WTC11 (cell line): ENCODE measurements around the gene TMEM141. TPM values are rescaled to one million over a fixed set of nuclear protein-coding genes. Genes with fewer than 3 reads are reported as not detected.

Experiments used
- ATAC-seq: fragments of 200-7000 bp; cut with Tn5 transposase; 2 replicates; pipeline ENCODE4 v1.10.0; 2021; ENCODE audit warnings: mild to moderate bottlenecking, moderate library complexity
- CTCF ChIA-PET: fragments of 300-600 bp; sonication (Branson Sonifier 250); formaldehyde crosslinking; loops from one replicate; lab custom pipeline; 2021; ENCODE audit warnings: antibody characterized with exemption; lab: Charles Lee
- POLR2A ChIA-PET: fragments of 350-600 bp; sonication (Branson Sonifier 250); formaldehyde crosslinking; loops from one replicate; lab custom pipeline; 2021; ENCODE audit warnings: antibody characterized with exemption; lab: Charles Lee
- DNase-seq: peaks from one replicate; pipeline ENCODE4 v3.0.0; 2021; ENCODE audit warnings: low spot score
- H3K27ac Mint-ChIP-seq: 2 replicates; pipeline ENCODE4 v1.8.0; 2021; ENCODE audit warnings: mixed read lengths
- H3K27me3 Mint-ChIP-seq: 2 replicates; pipeline ENCODE4 v1.8.0; 2021; ENCODE audit warnings: low read depth, mild to moderate bottlenecking, moderate library complexity, mixed read lengths
- H3K36me3 Mint-ChIP-seq: 2 replicates; pipeline ENCODE4 v1.8.0; 2021; ENCODE audit warnings: mixed read lengths
- H3K4me1 Mint-ChIP-seq: 2 replicates; pipeline ENCODE4 v1.8.0; 2022; ENCODE audit warnings: mixed read lengths
- H3K4me3 Mint-ChIP-seq: 2 replicates; pipeline ENCODE4 v1.8.0; 2021; ENCODE audit warnings: mild to moderate bottlenecking, moderate library complexity, mixed read lengths
- H3K9me3 Mint-ChIP-seq: 2 replicates; pipeline ENCODE4 v1.8.0; 2021; ENCODE audit warnings: mixed read lengths
- CREM ChIP-seq: sonication (generic); formaldehyde crosslinking; IDR thresholded peaks from 2 replicates; pipeline ENCODE4 v1.8.1; 2022; ENCODE audit warnings: mild to moderate bottlenecking, missing genetic modification reagents, moderate library complexity
- ELF4 ChIP-seq: sonication (generic); formaldehyde crosslinking; IDR thresholded peaks from 2 replicates; pipeline ENCODE4 v1.8.1; 2022; ENCODE audit warnings: low read depth, mild to moderate bottlenecking, moderate library complexity, missing genetic modification reagents
- EMX1 ChIP-seq: fragments of 250-450 bp; sonication (Bioruptor Pico); IDR thresholded peaks from 2 replicates; pipeline ENCODE4 v1.8.0; 2021; ENCODE audit warnings: mild to moderate bottlenecking
- MXD4 ChIP-seq: fragments of 250-450 bp; sonication (Bioruptor Pico); IDR thresholded peaks from 2 replicates; pipeline ENCODE4 v1.8.0; 2021; ENCODE audit warnings: mild to moderate bottlenecking, moderate library complexity, borderline replicate concordance
- NFE2L1 ChIP-seq: sonication (generic); formaldehyde crosslinking; IDR thresholded peaks from 2 replicates; pipeline ENCODE4 v1.8.1; 2023; ENCODE audit warnings: missing genetic modification reagents
- NFYB ChIP-seq: sonication (generic); formaldehyde crosslinking; conservative IDR thresholded peaks from 2 replicates; pipeline ENCODE4 v1.8.0; 2022; ENCODE audit warnings: low read depth, missing genetic modification reagents
- OVOL2 ChIP-seq: fragments of 250-450 bp; sonication (Bioruptor Pico); IDR thresholded peaks from 2 replicates; pipeline ENCODE4 v1.9.0; 2021; ENCODE audit warnings: mild to moderate bottlenecking, borderline replicate concordance
- RORB ChIP-seq: fragments of 250-450 bp; sonication (Bioruptor Pico); IDR thresholded peaks from 2 replicates; pipeline ENCODE4 v1.9.0; 2021; ENCODE audit warnings: mild to moderate bottlenecking
- TEAD1 ChIP-seq: sonication (generic); formaldehyde crosslinking; IDR thresholded peaks from 2 replicates; pipeline ENCODE4 v1.8.0; 2022; ENCODE audit warnings: mild to moderate bottlenecking, missing genetic modification reagents
- TEAD4 ChIP-seq: sonication (generic); formaldehyde crosslinking; IDR thresholded peaks from 2 replicates; pipeline ENCODE4 v1.8.0; 2022; ENCODE audit warnings: mild to moderate bottlenecking, missing genetic modification reagents
- ZMAT4 ChIP-seq: fragments of 250-450 bp; sonication (Bioruptor Pico); IDR thresholded peaks from 2 replicates; pipeline ENCODE4 v1.9.0; 2021; ENCODE audit warnings: mild to moderate bottlenecking
- ZNF219 ChIP-seq: sonication (generic); formaldehyde crosslinking; IDR thresholded peaks from 2 replicates; pipeline ENCODE4 v1.8.0; 2023; ENCODE audit warnings: missing genetic modification reagents, mild to moderate bottlenecking, borderline replicate concordance
- ZNF263 ChIP-seq: sonication (generic); formaldehyde crosslinking; IDR thresholded peaks from 2 replicates; pipeline ENCODE4 v1.8.1; 2022; ENCODE audit warnings: low read depth, mild to moderate bottlenecking, moderate library complexity, missing genetic modification reagents
- ZNF317 ChIP-seq: sonication (generic); formaldehyde crosslinking; IDR thresholded peaks from 2 replicates; pipeline ENCODE4 v1.8.1; 2023; ENCODE audit warnings: low read depth, mild to moderate bottlenecking, moderate library complexity, missing genetic modification reagents, borderline replicate concordance
- ZNF396 ChIP-seq: fragments of 250-450 bp; sonication (Bioruptor Pico); IDR thresholded peaks from 2 replicates; pipeline ENCODE4 v1.8.0; 2021; ENCODE audit warnings: mild to moderate bottlenecking, moderate library complexity, borderline replicate concordance
- total RNA-seq: library from RNA; stranded (reverse); gene quantifications from 3 replicates; pipeline ENCODE4 v1.2.3, GENCODE V29; 2021
- TF ChIP-seq, protein P1 (sequence below): sonication (generic); formaldehyde crosslinking; IDR thresholded peaks from 2 replicates; pipeline ENCODE4 v1.8.1; 2023; ENCODE audit warnings: mild to moderate bottlenecking, missing genetic modification reagents, moderate library complexity
- TF ChIP-seq, protein P2 (sequence below): fragments of 250-450 bp; sonication (Bioruptor Pico); conservative IDR thresholded peaks from 2 replicates; pipeline ENCODE4 v1.9.0; 2021; ENCODE audit warnings: mild to moderate bottlenecking
- TF ChIP-seq, protein P3 (sequence below): sonication (generic); formaldehyde crosslinking; IDR thresholded peaks from 2 replicates; pipeline ENCODE4 v1.8.0; 2022; ENCODE audit warnings: mild to moderate bottlenecking, missing genetic modification reagents
- TF ChIP-seq, protein P4 (sequence below): sonication (generic); formaldehyde crosslinking; IDR thresholded peaks from 2 replicates; pipeline ENCODE4 v1.8.0; 2023; ENCODE audit warnings: missing genetic modification reagents, mild to moderate bottlenecking, borderline replicate concordance

The TMEM141 gene
- total RNA-seq, 1 experiment from 2014 or later, result 72.0 TPM

DNA sequence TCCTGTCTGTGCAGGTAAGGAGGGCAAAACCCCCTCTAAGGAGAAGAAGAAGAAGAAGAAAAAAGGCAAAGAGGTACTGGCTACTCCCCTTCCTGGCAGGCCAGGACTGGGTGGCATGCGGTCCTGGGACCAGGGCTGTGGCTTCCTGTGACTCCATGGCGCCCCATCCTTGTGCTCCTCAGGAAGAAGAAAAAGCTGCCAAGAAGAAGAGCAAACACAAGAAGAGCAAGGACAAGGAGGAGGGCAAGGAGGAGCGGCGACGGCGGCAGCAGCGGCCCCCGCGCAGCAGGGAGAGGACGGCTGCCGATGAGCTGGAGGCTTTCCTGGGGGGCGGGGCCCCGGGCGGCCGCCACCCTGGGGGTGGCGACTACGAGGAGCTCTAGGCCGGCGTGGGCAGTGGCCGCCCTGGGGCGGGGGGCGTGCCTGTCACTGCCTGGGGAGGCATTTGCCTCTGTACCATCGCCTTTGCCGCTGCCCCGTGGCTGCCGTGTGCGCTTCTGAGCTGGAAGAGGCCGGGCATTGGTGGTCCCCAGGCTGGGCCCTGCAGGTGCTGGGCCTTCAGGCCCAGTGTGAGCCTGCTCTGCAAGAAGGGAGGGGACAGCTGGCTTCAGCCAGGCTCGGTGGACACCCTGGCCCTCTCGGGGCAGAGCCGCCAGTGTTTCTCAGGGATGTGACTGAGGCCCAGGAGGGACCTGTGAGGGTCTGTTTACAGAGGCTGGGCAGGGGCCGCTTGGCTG, 49.2 kb downstream of the TMEM141 start:
- no peak for DNase-seq
- no peaks in the 10 kb centered on the region for H3K9me3 Mint-ChIP-seq
- H3K4me3 Mint-ChIP-seq, result no peak overlapping the region
- no peak overlapping the region for H3K27ac Mint-ChIP-seq
- TF ChIP-seq MXD4 (CRISPR knock-in tag) (no peak), ELF4 (no peak), OVOL2 (CRISPR knock-in tag) (no peak), EMX1 (CRISPR knock-in tag) (no peak), ZNF263 (no peak), CREM (CRISPR knock-in tag) (no peak), NFE2L1 (CRISPR knock-in tag) (no peak), RORB (no peak), TEAD4 (CRISPR knock-in tag) (no peak), NFYB (CRISPR knock-in tag) (no peak), ZNF396 (no peak), ZNF219 (CRISPR knock-in tag) (no peak), ZNF317 (CRISPR knock-in tag) (no peak), TEAD1 (no peak), ZMAT4 (no peak)
- TF ChIP-seq, protein P1, sequence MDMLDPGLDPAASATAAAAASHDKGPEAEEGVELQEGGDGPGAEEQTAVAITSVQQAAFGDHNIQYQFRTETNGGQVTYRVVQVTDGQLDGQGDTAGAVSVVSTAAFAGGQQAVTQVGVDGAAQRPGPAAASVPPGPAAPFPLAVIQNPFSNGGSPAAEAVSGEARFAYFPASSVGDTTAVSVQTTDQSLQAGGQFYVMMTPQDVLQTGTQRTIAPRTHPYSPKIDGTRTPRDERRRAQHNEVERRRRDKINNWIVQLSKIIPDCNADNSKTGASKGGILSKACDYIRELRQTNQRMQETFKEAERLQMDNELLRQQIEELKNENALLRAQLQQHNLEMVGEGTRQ (CRISPR knock-in tag), result no peak
- TF ChIP-seq, protein P2, sequence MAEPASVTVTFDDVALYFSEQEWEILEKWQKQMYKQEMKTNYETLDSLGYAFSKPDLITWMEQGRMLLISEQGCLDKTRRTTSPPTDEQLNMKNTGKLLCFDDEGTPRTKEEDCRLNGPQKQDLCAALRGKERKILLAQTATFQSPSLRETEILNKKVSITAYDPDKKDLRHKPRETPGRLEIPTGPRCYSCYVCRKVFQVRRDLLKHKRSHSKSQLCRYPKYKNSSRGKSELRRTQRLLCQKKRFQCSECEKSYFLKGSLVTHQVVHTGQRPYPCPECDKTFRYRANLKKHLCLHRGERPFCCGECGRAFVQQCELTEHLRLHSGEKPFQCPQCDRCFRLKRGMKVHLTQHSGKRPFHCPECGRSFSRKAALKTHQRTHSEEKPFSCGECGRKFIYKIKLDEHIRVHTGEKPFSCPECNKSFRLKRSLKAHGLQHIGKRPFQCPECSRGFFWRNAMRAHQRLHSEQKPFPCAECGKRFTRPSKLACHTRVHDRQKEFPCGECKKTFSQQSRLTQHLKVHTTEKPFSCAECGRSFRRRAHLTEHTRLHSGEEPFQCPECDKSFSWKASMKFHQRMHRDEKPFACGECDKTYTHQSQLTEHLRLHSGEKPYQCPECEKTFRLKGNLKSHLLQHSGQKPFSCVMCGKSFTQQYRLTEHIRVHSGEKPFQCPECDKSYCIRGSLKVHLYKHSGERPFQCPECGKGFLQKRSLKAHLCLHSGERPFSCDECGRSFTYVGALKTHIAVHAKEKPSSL, result no peak
- TF ChIP-seq, protein P3, sequence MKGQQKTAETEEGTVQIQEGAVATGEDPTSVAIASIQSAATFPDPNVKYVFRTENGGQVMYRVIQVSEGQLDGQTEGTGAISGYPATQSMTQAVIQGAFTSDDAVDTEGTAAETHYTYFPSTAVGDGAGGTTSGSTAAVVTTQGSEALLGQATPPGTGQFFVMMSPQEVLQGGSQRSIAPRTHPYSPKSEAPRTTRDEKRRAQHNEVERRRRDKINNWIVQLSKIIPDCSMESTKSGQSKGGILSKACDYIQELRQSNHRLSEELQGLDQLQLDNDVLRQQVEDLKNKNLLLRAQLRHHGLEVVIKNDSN (CRISPR knock-in tag), result no peak
- TF ChIP-seq, protein P4, sequence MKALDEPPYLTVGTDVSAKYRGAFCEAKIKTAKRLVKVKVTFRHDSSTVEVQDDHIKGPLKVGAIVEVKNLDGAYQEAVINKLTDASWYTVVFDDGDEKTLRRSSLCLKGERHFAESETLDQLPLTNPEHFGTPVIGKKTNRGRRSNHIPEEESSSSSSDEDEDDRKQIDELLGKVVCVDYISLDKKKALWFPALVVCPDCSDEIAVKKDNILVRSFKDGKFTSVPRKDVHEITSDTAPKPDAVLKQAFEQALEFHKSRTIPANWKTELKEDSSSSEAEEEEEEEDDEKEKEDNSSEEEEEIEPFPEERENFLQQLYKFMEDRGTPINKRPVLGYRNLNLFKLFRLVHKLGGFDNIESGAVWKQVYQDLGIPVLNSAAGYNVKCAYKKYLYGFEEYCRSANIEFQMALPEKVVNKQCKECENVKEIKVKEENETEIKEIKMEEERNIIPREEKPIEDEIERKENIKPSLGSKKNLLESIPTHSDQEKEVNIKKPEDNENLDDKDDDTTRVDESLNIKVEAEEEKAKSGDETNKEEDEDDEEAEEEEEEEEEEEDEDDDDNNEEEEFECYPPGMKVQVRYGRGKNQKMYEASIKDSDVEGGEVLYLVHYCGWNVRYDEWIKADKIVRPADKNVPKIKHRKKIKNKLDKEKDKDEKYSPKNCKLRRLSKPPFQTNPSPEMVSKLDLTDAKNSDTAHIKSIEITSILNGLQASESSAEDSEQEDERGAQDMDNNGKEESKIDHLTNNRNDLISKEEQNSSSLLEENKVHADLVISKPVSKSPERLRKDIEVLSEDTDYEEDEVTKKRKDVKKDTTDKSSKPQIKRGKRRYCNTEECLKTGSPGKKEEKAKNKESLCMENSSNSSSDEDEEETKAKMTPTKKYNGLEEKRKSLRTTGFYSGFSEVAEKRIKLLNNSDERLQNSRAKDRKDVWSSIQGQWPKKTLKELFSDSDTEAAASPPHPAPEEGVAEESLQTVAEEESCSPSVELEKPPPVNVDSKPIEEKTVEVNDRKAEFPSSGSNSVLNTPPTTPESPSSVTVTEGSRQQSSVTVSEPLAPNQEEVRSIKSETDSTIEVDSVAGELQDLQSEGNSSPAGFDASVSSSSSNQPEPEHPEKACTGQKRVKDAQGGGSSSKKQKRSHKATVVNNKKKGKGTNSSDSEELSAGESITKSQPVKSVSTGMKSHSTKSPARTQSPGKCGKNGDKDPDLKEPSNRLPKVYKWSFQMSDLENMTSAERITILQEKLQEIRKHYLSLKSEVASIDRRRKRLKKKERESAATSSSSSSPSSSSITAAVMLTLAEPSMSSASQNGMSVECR (CRISPR knock-in tag), result no peak
- TF ChIP-seq, all 79 proteins: peak for 0
- POLR2A ChIA-PET, result interaction anchor here (1.3 to 1.7 kb wide), 4 partner anchors 19 to 40 kb away, joined by 3 read pairs; no protein-coding TSS in a partner anchor
- ATAC-seq, result no peak
- H3K36me3 Mint-ChIP-seq, result no peaks in the 10 kb centered on the region
- H3K27me3 Mint-ChIP-seq, result no peaks in the 10 kb centered on the region
- CTCF ChIA-PET, result interaction anchor here (0.6 to 5.9 kb wide), 5 partner anchors 18 to 195 kb away, joined by 3 to 64 read pairs (median 4); no protein-coding TSS in a partner anchor
- H3K4me1 Mint-ChIP-seq, result peaks cover 23% of the 10 kb centered on the region
